ENCODE measurements around the gene TAF5L.
"Not testable (repeated sequence)": the region's sequence is repeated elsewhere in the genome, so short reads cannot be mapped to it uniquely, and the experiment has no call there.

Gene TAF5L

DNA sequence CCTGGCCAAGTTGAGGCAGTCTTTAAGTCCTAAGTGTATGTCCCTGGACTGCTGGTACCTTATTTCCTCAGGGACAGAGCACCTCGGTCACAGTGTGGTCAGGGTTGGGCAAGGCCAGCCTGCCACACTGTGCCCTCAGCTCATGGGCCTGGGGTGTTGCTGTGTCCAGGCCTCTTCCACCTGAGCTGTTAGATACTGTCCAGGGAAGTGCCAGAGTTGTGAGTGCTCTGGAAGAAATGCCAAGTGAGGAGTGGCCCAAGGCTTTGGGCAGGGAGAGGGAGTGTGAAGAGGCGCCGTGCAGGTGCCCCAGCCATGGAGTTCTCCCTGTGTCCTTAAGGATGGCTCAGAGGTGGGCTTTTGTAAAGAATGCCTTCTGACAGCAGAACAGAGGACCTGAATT, 15.4 kb upstream of the TAF5L start:
- no peak for DNase-seq

DNA sequence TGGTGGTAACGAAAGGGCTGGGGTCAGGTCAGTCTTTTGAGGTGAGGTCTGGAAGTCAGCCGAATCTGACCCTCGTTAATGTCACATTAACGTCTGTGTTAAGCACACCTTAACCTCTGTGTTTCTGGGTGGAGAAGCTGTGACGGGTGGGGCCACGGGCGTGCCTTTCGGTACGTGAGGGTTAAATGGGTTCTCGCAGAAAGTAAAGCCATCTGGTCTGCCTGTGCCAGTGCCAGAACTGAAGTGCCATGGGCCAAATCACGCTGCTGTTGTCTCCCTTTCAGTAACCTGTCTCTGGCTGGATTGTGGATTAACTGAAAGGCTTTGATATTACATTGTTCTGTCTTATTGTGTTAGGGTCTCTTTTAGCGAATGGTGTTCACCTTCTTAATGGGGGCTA, 14.5 kb upstream of the TAF5L start:
- DNase-seq = no peak

DNA sequence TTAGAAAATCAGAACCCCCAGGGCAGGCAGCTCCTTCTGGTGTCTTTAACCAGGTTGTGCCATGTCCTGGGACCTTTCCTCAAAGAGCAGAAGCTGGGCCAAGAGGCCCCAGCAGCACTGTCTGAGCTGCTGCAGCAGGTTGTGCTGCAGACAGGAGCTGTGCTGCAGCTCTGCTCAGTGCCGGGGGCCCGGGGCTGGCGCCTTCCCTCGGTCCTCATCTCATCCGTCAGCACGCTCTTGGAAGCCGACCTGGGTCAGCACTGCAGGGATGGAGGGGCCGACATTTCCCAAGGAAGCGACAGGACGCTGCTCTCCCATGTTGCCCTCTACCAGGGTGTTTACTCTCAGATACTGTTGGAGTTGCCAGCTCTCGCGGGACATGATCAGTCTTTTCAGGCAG, 11.8 kb upstream of the TAF5L start:
- DNase-seq = no peak

DNA sequence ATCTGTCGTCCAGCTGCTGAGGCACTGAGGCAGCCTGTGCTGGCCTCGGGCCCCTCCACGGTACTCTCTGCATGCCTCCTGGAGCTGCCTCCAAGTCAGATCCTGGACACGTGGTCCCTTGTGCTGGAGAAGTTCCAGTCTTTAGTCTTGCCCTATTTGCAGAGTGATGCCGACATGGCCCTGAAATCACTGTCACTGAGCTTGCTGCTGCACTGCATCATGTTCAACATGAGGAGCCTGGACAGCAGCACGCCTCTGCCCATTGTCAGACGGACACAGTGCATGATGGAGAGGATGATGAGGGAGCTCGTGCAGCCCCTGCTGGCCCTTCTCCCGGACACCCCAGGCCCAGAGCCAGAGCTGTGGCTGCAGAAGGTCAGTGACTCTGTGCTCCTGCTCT, 10.1 kb upstream of the TAF5L start:
- DNase-seq = no peak

DNA sequence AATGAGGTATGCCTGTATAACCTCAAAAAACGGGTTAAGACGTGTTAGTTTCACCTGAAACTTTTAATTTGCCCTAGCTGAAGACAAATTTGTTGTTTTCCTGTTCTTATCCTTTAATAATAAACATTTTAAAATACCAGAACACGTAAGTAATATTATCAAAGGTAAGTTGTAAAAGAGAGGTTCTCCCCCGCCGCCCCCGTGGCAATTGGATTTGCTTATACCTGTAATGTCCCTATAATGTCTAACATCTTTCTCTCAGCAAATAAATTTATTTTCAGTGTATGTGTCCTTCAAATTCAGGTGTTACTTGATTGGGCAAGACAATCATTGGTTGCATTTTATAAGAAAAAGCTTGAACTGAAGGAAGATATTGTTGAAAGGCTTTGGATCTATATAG, 6.0 kb upstream of the TAF5L start:
- DNase-seq = no peak

DNA sequence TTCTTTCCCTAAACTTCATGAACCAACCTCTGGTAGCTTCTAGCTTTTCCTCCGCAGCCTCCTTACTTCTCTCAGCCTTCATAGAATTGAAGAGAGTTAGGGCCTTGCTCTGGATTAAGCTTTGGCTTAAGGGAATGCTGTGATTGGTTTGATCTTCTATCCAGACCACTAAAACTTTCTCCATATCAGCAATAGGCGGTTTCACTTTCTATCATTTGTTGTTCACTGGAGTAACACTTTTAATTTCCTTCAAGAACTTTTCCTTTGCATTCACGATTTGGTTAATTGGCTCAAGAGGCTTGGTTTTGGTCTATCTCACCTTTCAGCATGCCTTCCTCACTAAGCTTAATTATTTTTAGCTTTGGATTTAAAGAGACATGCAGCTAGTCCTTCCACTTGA, 5.2 kb upstream of the TAF5L start:
- DNase-seq = no peak

DNA sequence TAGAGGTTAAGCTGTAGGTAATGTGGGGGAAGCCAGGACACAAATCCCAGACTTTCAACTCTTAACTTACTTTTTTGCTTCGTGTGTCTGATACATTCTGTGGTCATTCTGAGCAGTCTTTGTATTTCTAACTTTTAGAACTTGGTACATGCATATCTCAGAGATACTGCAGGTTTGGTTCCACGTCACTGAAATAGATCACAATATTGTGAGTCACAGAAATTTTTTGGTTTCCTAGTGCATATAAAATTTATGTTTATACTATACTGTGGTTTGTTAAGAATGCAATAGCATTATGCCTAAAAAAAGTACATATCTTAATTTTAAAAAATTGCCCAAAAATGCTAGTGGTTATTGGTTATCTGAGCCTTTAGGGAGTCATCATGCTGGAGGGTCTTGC, 3.3 kb upstream of the TAF5L start:
- no peak for DNase-seq

DNA sequence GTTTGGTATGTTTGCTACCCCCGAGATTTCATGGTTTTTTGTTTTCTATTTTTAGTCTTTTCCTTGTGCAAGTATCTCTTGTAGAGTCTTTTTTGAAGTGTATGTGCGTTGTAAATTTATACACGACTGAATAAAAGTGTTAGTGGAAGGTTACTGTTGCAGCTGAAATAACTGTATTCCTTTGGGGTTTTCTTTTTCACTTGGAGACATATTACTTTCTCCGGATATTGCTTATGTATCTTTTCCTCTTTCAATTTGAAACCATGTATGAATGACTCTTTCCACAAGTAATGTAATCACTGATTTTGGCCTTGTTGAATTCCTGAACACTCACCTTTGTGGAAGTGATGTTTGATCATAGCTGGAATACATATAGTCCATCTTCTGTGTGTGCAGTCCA, 1.1 kb upstream of the TAF5L start:
- DNase-seq = no peak

DNA sequence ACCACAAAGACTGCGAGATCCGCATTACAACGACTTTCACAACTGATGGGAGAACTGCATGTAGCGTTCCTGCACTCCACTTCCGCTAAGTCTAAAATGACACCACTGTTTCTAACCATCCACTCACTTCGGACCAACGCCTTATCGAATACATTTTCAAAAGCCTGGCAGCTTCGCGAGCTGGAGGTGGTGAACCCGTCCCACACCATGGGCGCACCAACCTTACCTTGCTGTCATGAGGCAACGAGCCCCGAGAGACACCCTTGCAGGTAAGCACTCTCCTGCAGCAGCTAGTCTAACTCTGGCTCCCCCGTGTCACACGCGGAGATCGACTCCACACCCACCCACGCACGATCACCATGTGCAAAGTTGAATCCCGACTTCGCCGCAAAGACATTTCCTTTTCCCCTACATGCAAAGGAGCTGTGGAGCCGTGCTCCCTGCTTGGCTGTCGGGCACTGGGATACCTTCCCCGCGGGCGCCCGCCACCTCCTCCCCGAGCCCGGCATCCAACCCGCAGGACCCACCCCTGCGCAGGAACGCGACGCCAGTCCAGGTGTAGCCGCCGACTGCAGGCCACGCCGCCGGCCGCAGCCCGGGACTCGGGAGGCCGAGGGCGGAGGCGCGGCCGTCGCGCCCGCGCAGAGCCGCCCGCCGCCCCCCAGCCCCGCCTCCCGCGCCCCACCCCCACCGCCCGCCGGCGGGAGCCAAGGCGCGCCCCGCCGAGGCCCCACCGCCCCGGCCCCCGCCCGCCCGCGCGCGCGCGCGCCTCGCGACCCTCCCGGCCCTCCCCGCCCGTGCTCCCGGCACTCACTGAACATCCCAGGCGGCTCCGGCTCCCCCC, 629 bp downstream of the TAF5L start:
- DNase-seq = no peak

DNA sequence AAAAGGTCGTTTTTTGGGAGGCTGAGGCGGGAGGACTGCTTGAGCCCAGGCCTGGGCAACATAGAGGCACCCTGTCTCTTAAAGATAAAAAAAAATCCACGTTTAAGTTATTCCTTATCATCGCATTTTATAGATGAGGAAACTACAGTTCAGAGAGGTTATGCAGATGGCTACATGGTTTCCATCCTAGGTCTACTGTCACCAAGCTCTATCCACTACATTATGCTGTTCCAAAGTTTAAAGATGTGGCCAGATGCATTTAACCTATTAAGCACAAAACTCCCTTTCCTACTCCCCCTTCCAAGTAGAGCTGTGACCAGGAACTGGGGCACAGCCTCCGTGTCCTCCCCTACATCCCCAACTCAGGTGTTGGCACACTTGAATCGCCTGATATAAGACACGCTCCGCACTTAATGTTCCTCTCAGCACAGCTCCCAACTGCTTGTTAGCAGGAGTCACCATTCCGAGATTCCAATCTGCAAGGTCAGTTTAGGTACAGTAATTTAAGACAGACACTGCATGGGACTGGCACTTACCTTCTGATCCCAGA, 1.3 kb downstream of the TAF5L start:
- DNase-seq = no peak

DNA sequence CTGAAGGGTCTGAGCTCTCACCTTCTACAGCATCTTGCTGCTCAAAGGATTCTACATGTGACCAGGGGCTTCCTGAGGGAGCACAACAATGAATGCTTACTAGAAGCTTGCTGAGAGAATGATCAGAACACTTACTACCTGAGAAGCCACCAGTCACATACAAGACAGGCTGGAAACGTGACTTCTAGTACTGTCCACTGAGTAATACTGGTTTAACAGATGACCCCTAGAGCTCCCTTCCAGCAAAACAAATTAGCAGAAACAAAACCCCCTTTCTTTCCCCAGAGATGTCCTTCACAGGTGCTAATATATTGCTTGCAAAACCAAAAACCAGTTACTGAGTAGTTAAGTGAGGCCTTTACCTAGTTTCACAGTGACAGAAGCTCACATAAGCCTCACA, 2.1 kb downstream of the TAF5L start:
- no peak for DNase-seq

DNA sequence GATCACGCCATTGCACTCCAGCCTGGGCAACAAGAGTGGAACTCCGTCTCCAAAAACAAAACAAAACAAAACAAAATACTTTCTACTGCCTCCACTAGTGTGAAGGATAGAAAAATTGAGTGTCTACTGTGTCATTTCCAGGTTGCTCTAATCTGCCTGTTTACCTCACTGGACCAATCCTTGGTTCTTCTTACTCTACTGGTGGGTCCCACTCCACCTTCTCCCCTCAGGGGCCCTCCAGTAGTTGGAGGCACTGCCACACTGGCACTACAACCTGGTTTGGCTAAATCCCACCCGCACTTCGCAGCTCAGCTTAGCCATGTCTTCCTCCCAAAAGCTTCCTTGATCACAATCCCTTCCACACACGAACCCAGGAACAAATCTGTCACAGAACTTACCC, 2.7 kb downstream of the TAF5L start:
- no peak for DNase-seq

DNA sequence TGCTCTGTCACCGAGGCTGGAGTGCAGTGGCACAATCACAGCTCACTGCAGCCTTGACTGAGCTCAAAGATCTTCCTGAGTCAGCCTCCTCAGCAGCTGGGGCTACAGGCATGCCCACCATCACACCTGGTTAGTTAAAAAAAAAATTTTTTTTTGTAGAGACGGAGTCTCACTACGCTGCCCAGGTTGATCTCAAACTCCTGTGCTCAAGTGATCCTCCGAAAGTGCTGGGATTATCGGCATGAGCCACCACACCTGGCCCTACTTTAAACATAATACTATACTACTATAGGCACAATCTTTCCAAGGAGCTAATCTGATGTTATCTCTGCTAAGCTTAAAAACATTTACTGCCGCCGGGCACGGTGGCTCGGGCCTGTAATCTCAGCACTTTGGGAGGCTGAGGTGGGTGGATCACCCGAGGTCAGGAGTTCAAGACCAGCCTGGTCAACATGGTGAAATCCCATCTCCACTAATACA, 3.2 kb downstream of the TAF5L start:
- not testable (repeated sequence) for DNase-seq

DNA sequence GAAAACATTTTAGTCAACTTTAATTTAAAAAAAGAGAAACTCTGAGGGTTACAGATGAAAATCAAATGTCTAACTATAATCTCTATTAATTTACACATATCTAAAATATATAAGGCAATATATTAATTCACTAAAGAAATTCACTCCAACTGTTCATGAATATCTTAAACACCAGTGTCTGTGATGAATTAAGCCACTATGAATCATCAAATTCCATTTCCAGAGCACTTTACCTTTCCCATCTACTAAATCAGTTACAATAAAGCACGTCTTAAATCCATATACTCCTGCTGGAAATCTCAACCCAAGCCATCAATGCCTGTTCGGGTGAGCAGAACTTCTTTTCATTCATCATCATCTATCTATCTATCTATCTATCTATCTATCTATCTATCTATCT, 4.3 kb downstream of the TAF5L start:
- no peak for DNase-seq

DNA sequence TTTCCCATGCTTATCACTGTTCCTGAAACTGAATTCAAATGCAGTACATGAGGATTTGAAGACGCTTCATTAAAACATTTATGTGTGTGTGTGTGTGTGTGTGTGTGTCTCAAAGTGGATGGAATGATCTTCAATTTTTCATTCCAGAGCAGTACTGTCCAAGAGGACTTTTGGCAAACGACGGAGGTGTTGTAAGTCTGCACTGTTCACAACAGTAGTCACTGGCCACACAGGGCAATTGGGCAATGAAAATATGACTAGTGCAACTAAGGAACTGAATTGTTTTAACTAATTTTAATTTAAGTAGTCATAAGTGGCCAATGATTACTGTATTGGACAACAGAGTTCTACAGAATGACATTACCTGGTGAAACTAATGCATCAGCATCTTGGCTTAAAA, 5.0 kb downstream of the TAF5L start:
- no peak for DNase-seq

DNA sequence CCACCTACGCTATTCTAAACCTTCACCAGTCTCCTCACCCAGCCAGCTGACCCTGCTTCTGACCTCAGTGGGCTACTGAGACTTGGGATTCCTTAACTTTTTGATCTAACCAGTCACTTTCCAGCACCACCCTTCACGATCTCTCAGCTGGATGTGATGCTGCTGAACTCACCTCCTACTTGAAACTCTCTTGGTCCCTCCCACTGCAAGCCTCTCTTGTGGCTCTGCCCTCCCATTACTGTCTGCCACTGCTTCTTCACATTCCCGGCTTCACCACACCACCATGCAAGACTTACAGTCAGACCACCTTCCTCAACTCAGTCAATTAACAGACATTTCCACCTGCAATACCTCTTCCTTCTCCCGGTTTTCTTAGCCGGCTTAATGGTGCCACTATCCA, 6.3 kb downstream of the TAF5L start:
- DNase-seq = no peak

DNA sequence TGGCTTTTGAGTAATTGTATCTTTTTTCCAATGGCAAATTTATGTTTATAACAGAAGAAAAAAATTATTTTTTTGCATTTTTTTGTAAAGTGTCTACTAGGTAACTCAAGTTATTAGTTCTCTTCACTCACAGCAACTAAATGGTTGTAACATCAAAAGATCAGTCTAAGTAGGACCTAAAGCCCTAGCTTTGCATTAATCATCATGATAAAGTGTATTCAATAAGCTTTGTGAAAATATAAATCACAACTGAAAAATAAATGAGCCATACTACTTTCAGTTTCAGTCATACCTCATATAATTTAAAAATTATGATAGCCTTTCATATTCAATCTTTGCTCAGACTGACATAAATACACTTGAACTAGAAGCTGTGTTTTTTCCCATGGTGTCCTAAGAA, 6.9 kb downstream of the TAF5L start:
- DNase-seq = no peak

DNA sequence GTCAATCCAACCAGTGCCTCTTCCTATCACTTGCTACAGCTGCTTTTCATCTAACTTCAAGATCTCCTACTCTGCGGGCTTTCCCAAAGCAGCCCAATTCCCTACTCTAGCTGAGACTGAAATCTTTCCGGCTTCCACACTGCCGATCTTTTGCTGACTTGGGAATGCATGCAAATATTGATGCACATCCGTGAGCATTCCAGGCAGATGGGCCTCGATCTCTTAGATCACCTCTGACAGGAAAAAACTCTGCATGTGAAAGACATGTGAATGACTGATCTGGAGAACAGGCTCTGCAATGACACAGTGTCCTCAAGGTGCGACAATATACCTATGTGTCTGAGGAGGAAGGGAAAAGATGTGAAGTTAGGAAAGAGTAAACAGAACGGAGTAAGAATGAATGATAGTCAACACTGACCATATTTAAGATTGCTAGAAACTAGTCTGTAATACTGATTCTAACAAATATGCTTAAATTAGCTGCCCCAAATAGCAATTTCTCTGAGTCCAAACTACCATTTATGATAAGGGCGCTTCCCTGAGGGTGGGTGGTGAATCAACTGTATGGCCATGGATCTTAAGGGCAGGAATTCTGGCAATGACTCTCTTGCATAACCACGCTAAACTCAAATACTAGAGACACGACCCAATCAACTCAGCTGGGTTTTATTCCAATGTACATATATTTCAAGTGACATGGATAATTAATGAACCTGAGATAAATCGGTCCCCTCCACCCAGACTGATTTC, 8.4 kb downstream of the TAF5L start:
- no peak for DNase-seq

DNA sequence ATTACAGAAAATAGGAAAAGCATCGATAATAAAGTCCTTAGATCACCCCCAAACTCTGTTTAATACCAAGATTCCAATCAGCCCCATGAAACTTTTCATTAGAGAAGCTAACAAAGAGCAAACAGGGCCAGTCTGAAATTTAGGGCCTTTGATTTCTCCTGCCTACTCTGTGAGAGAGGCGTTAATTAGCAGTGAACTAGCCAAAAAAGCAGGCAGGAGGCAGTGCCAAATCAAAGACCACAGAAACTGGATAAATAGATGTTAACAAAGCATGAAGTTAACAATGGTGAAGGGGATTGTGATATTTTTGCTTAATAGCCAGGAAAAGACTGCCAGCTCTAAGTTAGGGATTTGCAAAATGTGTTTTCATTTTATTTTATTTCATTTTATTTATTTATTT, 11.2 kb downstream of the TAF5L start:
- no peak for DNase-seq

DNA sequence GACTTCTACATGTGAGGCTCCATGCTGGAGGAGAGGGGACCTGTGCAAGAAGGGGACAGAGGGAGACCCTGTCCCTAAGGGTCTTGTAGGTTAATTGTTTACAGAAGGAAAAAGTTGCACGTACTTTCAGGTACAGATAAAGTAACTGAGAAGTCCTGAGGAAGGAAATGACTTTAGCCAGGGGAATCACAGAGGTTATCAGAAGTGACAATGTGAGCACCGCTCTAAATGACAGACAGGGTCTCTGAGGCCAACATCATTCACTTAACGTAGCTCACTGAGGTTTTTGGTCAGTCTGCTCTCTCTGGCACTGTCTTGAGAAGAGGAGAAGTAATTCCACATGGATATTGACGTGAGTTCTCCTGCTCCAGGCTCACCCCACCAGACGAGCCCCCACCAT, 12.0 kb downstream of the TAF5L start:
- DNase-seq = no peak

DNA sequence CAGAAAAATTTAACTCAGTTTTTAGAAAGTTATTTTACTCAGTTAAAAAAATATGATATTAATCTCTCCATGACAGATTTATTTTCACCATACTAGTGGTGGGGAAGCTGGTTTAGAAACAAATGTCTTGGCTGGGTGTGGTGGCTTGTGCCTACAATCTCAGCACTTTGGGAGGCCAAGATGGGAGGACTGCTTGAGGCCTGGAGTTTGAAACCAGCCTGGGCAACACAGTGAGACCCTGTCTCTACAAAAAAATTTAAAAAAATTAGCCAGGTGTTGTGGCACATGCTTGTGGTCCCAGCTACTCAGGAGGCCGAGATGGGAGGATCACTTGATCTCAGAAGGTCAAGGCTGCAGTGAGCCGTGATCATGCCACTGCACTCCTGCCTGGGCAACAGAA, 17.3 kb downstream of the TAF5L start:
- DNase-seq = no peak

DNA sequence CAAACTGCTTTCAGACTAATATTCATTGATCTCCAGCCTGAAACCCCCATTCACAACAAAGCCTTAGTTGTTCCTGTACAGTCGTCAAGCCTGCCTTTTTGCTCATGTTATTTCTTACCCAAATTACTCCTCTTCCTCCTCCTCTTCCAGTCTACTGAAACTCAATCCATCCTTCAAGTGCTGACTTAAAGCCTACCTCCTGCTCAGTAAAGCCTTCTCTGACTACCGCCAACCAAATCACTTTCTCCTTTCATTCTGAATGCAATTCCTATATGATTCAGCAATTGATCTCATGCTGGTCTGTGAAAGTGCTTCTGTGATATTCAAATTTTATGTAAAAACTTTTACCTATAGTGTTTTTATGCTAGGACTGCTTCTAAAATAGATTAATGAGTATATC, 18.6 kb downstream of the TAF5L start:
- no peak for DNase-seq

DNA sequence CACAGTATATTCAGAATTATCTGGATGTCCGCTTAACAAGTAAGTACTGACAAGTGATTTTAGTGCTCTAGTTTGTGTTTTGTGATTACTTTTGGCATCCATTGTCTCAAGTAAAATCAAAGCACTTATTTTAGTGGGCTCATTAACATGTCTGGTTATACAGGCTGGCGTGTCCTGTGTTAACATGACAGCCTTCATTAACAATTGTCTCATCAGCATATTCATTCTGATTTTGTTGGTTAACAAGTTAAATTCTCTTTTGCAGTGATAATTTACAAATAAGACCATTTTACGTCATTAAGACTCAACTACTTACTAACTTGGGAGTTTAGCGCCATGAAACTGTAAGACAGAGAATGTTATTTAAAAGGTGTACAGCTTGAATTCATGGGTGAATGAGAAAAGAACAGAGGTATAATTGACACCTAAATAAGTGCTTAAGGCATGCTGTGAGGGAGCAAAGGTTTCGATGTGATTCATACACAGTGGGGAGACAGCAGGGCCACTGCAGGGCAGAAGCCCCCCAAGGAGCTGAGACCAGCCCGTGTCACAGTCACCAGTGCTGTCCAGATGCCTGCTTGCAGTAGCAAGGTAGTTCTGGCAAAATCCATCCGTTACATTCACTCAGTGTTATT, 22.4 kb downstream of the TAF5L start:
- no peak for DNase-seq

DNA sequence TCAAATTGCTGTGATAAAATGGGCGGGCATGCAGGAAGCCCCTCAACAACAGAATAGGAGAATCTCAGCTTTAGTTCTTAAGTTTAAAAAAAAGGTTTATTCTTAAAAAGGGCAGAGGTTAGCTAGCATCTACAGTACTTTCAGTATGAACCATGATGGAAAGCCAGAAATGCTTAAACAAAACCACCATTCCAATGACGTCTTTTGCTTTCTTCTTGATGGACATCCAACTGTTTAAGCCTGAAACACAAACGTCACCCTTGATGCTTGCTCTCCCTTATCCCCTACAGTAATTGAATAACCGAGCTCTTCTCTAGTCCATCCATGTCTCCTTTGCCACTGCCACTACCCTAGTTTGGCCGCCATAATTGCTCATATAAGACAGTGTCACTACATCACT, 25.7 kb downstream of the TAF5L start:
- no peak for DNase-seq
